ENCODE data around the gene CCDC179. TPM values are rescaled to one million over a fixed set of nuclear protein-coding genes. Genes with fewer than 3 reads are reported as not detected.

The CCDC179 gene
- total RNA-seq (not detected), polyA plus RNA-seq (not detected)
- long read RNA-seq, donor 1: 0 reads
- long read RNA-seq, donor 2: 0 reads
- long read RNA-seq, donor 3: 0 reads
- long read RNA-seq, donor 4: 0 reads
- long read RNA-seq, donor 5: 0 reads
- long read RNA-seq, donor 6: 0 reads
- long read RNA-seq, donor 7: 0 reads
- long read RNA-seq, donor 8: 0 reads
- long read RNA-seq, donor 9: 0 reads
- long read RNA-seq, donor 10: 0 reads

- DNase-seq: no peak
- intact Hi-C loops (cut with DNase I): no loop called here
These were observed at the start of gene CCDC179 for GRCh38 chr11:22860241-22860640. Gene CCDC179 (minus strand): TSS chr11:22860474. CDS start chr11:22860421, 53 bp downstream.

GRCh38 chr11:22903782-22904181 is 43.5 kb upstream of the CCDC179 start:
- H3K9me3 ChIP-seq (replicated peaks in 1 of 3): no peaks in the 10 kb centered on the region
- H3K27ac ChIP-seq: no peak overlapping the region
- intact Hi-C loops (cut with DNase I): no loop called here
- no peaks in the 10 kb centered on the region for H3K27me3 ChIP-seq
- TF ChIP-seq CTCF (IDR thresholded peaks at IDR 0.05) (no peak), POLR2A (IDR thresholded peaks at IDR 0.05) (no peak)
- no peak overlapping the region for H3K4me3 ChIP-seq
- WGBS, 4 donors: 70 to 87% (median 82%) methylated on average over 1 of the region's 1 CpG
- H3K4me1 ChIP-seq (replicated peaks in 1 of 2): no peaks in the 10 kb centered on the region
- no peaks in the 10 kb centered on the region for H3K36me3 ChIP-seq (replicated peaks in 1 of 2)
- DNase-seq: no peak

More at GRCh38 chr11:22860241-22860640, at the start of gene CCDC179:
- Histone ChIP-seq H3K27me3 (no peaks in the 10 kb centered on the region), H3K4me1 (replicated peaks in 1 of 2) (no peaks in the 10 kb centered on the region), H3K9me3 (replicated peaks in 1 of 3) (peaks cover 0 to 8% (median 0%) of the 10 kb centered on the region in 3 donors), H3K36me3 (replicated peaks in 1 of 2) (no peaks in the 10 kb centered on the region), H3K4me3 (no peak within 1 kb of the TSS), H3K27ac (no peak within 1 kb of the TSS)
- 92 to 100% (median 96%) methylated on average over 4 of the region's 4 CpGs for WGBS, 4 donors
- no peak for TF ChIP-seq CTCF (IDR thresholded peaks at IDR 0.05)
- TF ChIP-seq POLR2A (IDR thresholded peaks at IDR 0.05): no peak

GRCh38 chr11:22901603-22902002 is 41.3 kb upstream of the CCDC179 start:
- no peak for DNase-seq
- TF ChIP-seq CTCF (IDR thresholded peaks at IDR 0.05) (no peak), POLR2A (IDR thresholded peaks at IDR 0.05) (no peak)
- H3K27me3 ChIP-seq: no peaks in the 10 kb centered on the region
- WGBS, 4 donors: 72 to 93% (median 77%) methylated on average over 4 of the region's 4 CpGs
- H3K36me3 ChIP-seq (replicated peaks in 1 of 2): no peaks in the 10 kb centered on the region
- H3K4me3 ChIP-seq: no peak overlapping the region
- intact Hi-C loops (cut with DNase I): no loop called here
- H3K27ac ChIP-seq: no peak overlapping the region
- no peaks in the 10 kb centered on the region for H3K4me1 ChIP-seq (replicated peaks in 1 of 2)
- H3K9me3 ChIP-seq (replicated peaks in 1 of 3): no peaks in the 10 kb centered on the region

GRCh38 chr11:22900764-22901486 is 40.7 kb upstream of the CCDC179 start:
- intact Hi-C loops (cut with DNase I): no loop called here
- TF ChIP-seq POLR2A (IDR thresholded peaks at IDR 0.05): no peak
- no peak for TF ChIP-seq CTCF (IDR thresholded peaks at IDR 0.05)
- H3K27me3 ChIP-seq: no peaks in the 10 kb centered on the region
- no peak overlapping the region for H3K4me3 ChIP-seq
- H3K9me3 ChIP-seq (replicated peaks in 1 of 3): no peaks in the 10 kb centered on the region
- H3K27ac ChIP-seq: no peak overlapping the region
- DNase-seq: no peak
- no peaks in the 10 kb centered on the region for H3K4me1 ChIP-seq (replicated peaks in 1 of 2)
- no peaks in the 10 kb centered on the region for H3K36me3 ChIP-seq (replicated peaks in 1 of 2)

Data from adrenal gland (tissue), 19 donors.